ENCODE measurements around the gene LBHD2.

The LBHD2 gene

DNA sequence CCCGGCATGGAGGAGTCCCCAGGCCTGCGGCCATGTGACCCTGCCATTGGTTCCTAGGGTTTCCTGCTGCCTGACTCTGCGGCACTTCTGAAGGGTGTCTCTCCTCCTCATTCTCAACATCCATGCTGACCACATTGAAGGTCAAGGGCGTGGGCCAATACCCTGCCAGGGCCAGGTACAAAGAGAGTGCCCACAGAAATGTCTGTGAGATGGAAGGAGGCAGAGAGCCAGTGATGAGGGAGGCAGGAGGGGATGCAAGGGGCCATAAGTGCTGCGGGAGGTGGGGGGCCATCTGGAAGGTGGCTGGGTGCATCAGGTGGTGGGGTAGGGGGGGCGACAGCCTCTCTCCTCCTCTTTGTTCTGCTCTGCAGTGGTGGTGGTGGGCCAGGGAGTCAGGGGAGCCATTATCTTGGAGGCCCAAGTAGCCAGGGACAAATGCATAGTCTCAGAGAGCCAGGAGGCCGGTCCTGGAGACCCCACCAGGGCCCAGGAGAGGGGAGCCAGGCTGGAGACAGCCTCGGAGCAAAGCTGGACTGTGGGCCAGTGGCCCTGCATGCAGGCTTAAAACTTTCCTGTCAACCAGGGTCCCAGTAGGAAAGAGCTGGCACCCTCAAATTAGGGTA is 13.6 kb upstream of the LBHD2 start:
- no peak for DNase-seq

DNA sequence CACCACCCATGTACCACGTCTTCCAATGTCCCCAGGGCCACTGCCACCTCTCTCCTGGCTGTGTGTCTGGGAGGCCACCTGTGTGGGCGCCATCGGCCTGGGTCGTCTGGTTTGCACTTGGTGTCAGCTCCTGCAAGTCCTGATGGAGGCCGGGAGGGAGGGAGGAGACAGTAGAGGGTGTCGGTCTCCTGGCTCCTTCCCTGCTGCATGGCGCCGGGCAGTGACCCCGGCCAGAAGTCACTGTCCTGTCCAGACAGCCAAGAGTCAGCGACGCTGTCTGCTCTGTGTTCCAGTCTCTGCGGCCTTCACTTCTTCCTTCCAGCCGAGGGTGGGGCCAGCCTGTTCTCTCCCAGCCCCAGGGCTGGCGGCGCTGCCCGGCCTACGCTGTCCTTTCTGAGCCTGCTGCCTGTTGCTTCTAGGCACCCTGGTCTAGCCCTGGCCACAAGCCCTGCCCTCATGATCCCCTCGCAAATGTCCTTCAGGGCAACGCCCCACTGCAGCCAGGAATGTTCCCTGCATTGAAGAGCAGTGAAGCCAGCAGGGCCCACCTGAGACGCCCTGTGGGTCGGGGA is 13.0 kb upstream of the LBHD2 start:
- no peak for DNase-seq

DNA sequence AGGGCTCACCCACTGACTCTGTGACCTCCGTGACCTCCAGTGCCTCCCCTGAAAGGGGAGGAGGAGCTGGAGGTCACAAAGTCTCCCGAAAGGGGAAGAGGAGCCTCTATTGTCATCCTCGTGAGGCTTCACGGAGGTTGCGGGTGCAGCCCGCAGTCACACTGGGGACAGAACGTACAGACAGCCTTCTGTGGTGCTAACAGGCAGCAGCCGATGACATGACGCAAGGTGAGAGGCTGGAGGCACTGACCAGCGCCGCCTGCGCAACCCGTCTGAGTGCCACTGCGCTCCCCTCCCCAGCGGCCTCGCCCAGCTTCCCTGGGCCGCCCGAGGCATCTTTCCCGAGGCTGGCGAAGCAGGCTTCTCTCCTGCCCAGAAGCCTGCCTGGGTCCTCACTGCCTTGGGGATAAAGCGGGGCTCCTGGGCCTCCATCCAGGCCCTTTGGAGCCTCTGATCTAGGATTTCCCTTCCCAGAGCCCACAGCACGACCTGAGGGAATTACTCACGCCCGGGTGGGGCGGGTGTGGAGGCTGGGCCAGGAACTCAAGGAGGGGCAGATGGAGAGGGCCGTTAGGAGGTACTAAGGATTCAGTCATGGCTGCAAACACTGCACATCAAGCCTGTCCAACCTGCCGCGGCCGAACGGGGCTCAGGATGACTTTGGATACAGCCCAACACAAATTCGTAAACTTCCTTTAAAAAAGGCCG is 12.3 kb upstream of the LBHD2 start:
- DNase-seq, result no peak

DNA sequence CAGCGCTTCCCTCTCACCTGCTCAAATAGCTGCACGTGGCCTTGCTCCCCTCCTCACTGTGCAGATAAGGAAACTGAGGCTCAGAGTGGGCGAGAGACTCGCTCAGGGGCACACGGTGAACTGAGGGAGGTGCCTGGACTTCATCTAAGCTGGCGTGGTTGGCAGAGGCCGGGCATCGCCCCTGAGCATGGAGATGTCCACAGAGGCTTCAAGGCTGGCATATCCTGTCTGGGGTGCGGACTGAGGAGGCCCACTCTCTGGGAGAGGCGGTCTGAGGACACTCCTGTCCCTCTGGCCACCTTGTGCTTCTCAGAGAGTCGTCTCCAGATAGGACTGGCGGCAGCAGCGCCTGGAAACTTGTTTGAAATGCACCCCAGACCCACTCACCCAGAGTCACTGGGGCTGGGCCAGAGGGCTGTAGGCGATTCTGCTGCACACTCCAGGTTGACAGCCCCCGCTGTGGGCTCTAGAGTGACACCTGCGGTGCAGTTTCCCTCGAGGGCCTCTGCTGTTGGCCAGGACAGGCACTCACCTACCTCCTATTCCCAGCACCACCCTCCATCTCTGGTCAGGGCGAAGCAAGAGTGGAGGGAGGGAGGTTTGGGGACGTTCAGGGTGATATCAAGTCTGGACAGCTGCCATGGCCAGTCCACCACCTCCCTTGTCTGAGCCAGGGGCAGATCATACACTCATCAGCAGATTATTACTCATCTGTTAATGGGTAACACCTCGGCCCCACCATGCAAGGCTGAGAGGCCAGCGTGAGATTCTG is 11.2 kb upstream of the LBHD2 start:
- no peak for DNase-seq

DNA sequence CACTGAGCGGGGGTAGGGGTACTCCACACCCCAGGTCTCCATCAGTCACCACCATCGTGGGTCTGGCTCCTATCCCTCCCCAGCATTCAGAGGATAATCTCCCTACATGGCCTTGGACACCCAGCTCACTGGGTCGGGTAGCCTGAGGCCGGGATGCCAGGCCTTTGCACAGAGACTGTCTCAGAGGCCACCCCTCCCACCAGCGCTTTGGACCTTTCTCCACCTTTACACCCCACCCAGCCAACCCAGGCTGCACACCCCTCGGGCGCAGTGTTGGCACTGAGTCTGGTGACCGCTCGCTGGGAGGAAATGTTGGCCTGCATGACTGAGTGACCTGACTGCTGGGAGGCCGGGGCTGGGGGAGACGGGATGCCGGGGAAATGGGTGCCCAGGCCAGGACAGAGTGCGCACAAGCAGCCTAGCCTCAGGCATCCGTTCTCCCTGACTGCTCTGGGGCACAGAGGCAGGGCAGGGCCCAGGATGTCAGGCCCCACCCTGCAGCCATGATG is 10.6 kb upstream of the LBHD2 start:
- DNase-seq, result no peak

DNA sequence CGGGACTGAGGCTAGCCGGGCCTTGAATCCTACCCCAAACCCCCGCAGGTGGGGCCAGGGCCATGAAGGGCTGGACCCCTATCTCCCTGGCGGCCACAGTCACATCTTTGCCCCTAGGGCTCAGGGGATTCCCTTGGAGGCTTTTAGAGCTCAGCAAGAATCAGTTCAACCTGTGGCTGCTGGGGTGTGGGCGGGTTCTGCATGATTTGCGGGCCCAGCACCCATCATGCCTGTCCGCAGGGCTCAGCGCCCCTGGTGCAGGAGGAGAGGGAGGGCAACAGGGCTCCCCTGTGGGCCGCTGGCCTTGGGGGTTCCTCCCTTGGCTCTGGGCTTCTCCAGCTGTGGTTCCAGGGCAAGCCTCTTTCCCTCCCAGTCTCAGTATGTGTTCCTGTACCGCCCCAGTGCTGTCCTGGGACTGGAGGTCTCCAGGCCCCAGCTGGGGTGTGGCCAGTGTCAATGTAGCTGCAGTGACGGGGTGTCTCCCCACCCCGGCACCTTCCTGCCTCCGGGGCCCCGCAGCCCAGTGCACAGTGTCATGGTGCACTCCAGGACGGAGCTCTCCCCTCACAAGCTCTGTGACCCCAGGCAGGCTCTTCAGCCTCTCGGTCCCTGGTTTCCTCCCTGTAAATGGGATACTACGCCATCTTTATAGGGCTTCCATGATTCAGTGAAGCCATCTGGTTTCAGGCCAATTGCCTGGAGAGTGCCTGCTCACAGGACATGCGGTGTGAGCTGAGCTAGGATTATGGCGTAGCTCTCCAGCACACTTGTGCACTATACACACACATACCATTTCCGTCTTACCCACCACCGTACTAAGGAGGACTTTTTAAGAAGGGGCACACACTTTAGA is 9.9 kb upstream of the LBHD2 start:
- DNase-seq, result no peak

DNA sequence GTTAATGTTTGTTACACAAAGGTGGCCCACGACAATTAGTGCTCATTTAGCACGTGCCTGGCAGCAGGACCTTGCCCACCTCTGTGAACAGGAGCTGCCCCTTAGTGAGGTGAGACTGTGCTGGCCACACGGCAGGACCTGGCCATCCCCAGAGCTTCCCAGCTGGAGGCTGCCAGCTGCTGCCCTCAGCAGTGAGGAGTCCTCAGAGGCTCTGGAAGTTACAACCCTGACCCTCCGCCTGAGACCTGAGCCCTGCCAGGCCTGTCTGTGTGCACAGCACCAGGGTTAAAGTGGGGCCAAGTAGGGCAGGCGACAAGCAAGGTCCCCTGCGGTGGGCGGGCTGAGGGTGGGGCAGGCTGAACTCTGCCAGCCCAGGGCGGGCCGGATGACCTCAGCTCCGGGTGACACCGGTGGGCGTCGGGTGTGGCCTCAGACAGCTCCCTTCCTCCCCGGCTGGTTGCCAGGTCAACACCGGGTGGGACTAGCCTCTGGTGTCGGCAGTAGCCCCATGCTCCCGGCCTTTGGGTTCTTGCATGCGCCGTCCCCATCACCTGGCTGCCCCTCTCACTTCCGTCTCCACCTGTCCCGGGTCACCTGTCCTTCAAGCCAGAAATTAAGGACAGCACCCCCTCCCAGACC is 9.2 kb upstream of the LBHD2 start:
- DNase-seq, result peak; percentile 69

DNA sequence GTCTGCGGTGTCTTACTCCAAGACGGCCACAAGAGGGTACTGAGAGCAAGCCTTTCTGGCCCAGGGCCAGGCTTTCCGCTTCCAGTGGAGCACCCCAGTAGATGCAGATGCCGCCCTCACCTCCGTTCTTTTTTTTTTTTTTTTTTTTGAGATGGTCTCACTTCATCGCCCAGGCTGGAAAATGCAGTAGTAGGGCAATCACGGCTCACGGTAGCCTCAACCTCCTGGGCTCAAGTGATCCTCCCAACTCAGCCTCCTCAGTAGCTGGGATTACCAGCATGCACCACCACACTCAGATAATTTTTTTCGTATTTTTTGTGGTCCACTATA is 5.6 kb upstream of the LBHD2 start:
- DNase-seq, result peak; percentile 85

DNA sequence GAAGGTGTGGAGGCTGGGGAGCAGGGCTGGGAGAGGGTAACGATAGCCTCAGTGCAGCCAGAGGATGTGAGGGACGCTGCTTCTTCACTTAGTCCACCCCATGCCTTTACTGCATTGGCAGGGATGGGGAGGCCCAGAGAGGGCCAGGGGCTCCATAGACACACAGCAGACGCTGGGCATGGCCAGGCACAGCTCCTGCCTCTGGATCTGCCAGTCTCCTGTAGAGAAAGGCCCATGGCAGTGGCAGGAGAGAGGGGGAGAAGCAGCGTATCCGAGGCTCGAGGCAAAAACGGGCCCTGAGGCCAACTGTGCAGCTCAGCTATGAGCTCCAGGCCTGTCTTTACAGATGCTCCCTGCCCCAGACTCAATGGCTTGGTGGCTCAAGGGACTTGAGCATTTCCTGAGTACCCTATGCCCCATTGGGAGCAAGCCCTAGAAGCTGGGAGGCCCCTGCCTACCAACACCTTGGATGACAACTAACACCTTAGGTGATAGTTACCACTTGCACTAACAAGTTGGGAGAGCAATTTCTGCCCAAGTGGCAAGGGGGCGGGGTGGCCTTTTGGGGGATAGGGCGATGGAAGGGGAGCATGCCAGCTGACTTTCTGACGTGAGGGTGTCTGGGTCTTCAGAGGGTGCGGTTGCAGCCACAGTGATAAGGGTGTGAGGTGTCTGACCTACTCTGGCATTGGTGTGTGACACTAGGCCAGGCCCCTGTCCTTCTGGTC is 5.0 kb upstream of the LBHD2 start:
- no peak for DNase-seq

DNA sequence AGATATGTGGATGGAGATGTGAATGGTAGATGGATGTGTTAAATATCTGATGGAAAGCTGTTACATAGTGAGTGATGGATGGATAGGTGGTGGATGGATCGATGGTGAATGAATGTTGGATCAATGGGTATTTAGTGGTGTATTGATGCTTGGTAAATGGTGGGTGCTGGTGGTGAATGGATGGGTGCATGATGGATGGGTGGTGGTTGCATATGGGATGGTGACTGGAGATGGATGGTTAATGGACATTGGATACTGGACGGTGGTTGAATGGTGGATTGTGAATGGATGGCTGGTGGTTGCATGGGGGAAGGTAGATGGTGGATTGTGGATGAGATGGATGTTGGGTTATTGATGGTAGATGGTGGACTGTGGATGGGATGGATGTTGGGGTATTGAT is 2.1 kb upstream of the LBHD2 start:
- DNase-seq, result no peak

DNA sequence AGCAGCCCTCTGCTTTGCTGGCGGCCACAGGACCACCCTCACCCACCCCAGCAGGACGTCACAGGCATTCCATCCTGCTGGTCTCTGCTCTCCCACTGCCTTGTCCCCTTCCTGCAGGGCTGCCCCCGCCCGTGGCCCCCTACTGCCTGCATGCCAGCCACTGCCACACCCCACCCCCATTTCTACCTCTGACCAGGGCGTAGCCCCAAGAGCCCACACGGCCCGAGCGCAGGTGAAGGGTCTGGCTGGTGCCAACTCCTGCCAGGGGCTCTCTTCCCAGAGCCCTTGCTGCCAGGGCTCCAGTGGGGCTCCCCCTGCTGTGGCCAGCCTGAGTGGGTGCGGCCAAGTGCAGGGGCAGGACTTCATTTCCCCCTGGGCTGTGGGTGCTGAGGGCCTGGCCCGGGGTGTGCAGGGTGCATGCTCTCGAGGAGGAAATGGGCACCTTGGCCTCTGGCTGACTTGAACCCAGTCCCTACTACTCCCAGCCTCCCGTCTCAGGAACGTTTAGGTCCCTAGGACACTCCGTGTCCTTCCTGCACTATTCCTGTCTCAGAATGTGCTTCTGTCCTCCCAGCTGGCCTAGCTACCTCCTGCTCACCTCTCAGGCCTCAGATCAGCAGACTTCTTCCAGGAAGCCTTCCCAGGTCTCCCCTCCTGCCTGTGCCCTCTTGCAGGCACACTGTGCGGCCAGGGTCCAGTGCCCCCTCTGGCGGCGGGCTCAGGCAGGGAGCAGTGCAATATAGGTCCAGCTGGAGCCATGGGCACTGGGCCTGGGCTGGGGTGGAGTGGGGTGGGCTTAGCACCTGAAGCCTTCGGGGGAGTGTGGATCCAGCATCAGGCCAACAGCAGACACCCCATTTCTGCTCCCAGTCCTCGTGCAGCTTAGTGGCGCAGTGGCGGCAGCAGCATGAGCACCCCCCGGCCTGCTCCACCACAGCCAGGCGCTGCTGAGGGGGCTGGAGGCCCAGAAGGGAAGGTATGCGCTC is 1.4 kb downstream of the LBHD2 start:
- no peak for DNase-seq

DNA sequence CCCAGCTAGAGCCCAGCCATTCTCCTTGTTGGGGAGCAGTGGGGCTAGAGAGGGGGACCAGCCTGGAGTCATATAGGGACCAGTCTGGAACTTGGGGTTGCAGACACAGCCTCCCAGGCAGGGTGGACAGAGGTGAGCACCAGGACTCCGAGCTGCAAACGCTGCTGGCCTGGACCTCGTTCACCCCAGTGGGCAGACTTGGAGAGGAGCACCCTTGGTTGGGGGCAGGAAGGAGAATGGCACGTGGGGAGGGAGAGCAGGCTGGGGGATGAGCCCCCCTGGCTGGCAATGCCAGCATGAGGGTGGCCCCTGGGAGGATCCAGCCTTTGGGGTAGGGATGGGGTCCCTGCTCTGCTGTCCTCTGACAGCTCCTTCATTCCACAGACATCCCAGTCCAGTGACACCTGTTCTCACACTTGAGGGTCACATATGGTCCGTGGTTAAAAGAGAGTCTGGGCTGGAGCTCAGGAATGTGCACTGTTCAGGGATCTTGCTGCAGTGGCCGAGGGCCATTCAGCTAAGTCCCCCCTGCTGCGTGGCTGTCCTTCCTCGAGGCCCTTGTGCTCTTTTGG is 2.8 kb downstream of the LBHD2 start:
- no peak for DNase-seq

DNA sequence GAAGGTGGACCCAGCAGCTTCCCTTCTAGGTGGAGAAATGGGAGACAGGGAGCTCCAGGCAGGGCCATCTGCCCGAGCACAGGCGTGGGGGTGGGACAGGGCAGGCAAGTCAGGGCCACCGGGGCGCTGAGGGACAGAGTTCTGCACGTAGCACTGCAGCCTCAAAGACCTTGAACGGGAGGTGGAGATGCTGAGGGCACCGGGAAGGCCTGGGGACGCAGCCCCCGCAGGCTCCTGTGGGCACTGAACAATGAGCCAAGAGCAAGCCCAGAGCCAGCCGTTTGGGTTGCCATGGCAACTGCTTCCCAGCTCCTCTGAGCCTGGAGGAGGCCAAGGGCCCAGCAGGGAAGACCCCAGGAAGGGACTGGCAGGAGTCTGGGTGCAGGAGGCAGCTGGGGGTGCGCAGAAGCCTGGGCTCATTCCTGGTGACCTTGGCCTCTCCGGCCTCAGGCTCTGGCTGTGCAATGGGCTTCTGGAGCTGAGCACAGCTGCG is 3.4 kb downstream of the LBHD2 start:
- DNase-seq, result peak; percentile 42

DNA sequence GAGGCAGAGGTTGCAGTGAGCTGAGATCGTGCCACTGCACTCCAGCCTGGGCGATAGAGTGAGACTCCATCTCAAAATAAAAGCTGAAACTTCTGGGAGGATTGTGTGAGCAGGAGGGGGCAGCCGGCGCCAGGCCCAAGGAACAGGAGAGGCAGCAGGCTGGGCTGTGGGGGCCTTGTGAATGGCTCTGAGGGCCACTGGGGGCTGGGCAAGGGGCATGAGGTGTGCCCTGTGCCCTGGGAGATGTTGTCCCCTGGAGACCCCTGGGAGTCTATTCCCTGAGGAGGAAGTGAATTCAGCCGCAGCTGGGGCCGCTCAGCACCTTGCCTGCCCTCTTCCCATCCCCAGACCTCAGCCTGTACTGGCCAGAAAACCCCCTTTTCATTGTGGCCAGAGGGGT is 4.9 kb downstream of the LBHD2 start:
- no peak for DNase-seq

DNA sequence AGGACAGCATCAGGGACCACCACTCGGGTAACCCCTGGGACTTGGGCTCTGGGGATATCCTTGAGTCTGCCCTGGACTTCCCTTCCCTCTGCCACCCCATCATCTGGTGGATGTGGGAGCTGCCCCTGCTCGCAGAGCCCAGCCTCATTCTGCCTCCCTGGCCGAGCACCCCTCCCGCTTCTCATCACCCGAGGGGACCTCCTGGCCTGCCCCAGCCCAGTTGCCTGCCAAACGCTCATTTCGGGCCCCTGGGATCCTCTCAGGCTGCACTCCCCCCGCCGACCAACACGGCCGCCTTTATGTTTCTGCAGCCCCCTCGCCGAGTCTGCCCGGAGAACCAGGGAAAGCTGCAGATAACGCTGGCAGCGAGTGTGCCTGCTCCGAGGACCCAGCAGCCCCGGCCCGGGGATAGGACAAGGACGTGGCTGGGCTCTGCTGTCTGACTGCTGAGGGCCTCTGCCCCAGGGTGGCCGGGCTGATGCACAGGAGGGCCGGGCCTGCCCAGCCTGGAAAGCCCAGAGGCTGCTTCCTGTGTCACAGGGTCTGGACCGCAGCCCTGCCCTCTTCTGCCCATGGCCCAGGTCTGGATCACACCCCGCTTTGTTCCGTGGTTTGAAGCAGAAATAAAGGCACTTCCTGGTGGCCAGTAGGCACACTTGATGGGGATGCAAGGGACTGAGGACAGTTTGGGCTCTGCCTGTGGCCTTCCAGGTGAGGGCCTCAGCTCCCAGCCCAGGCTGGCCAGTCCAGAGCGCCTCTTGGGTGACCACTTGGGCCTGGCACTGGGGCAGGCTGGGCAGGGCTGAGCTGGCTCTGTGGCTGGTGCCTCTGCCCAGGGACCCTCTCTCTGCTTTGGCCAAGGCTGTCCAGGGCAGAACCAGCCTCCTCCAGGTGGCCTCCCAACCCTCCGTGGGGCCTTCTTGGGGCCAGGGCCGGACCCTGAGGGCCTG is 5.7 kb downstream of the LBHD2 start:
- DNase-seq, result no peak

DNA sequence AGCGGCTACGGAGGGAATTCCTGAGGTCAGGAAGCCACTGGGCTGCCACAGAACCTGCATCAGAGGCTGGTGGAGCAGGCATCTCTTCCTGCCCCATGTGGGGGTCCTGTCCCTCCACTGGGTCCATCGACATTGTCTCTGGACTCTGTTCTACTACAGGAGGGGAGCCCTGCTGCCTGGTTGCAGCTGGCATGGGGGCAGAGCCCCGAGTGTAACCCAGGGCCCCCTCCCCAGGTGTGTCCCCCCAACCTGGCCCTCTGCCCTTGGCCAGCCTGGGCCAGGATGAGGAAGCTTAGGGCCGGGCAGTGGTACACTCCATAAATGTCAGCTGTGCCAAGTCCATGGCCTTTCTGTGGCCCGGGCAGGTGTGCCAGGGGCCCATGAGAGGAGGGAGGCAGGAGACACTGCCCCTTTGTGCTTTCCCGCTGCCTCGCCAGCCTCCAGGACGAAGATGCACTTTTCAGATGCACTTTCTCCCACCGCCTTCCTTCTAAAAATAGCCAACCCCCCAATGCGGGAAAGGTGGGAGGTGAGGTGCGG is 6.5 kb downstream of the LBHD2 start:
- DNase-seq, result no peak

DNA sequence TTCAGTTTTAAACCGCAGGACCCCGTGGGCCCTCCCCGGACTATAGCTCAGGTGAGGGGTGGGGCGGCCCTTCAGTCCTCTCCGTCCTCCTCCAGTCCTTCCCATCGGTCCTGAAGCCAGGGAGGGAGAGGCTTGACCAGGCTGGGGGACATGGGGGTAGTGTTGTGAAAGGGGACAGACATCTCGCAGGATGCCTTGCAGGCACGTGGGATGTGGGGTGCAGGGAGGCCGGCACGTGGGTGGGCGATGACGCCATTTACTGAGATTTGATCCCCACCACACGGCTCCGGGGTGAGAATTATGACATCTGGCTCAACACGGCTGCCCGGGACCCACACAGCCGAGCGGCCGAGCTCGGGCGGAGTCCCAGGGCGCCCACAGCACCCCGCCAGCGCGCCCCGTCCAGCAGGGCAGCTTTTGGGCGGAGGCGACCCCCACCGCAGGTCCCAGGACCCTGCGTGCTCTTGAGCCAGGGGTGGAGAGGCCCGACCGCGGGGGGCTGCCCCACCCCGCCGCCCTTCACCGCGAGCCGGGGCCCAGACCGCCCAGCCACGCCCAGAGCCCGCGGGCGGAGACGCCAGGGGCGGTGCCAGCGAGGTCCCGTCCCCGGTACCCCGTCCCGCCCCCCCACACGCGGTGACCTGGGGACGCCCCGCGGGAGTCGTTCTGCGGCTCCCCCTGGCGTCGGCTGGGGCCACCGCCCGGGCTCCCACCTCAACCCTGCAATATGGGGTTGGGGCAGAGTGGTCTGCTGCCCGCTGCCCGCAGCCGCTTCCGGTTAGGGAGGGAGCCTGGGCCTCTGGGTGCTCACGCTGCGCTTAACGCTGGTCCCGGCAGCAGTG is 7.3 kb downstream of the LBHD2 start:
- peak; percentile 60 for DNase-seq

All from NCI-H146 (cell line).